ENCODE results near the gene B9D2. TPM values are rescaled to one million over a fixed set of nuclear protein-coding genes. Genes with fewer than 3 reads are reported as not detected.

B9D2 gene
- total and polyA plus RNA-seq, 7 donors, result 7.2 to 14.5 (median 10.1) TPM

GRCh38 chr19:41332468-41332867, 31.5 kb downstream of the B9D2 start:
- Histone ChIP-seq H3K27me3 (no peaks in the 10 kb centered on the region), H3K4me1 (peaks cover 0 to 9% (median 4%) of the 10 kb centered on the region in 4 donors), H3K27ac (no peak overlapping the region), H3K4me3 (no peak overlapping the region), H3K9me3 (no peaks in the 10 kb centered on the region), H3K36me3 (peaks cover 0 to 69% (median 19%) of the 10 kb centered on the region in 4 donors)
- intact Hi-C loops (cut with DNase I), result no loop called here
- DNase-seq, result no peak
- WGBS, 2 donors, result 80 to 91% methylated on average over 5 of the region's 5 CpGs
- no peak for TF ChIP-seq POLR2A (IDR thresholded peaks at IDR 0.05)
- no peak for TF ChIP-seq EP300 (IDR thresholded peaks at IDR 0.05)
- no peak for TF ChIP-seq CTCF (IDR thresholded peaks at IDR 0.05)
- no peak for TF ChIP-seq POLR2AphosphoS5 (IDR thresholded peaks at IDR 0.05)

- H3K36me3 ChIP-seq, result peaks cover 0 to 65% (median 17%) of the 10 kb centered on the region in 4 donors
These were observed 31.9 kb downstream of the B9D2 start for GRCh38 chr19:41332000-41332399.

GRCh38 chr19:41330946-41331678, 32.8 kb downstream of the B9D2 start:
- 35 to 76% methylated on average over 47 of the region's 47 CpGs for WGBS, 2 donors
- no peak for TF ChIP-seq POLR2A (IDR thresholded peaks at IDR 0.05)
- no peak for TF ChIP-seq CTCF (IDR thresholded peaks at IDR 0.05)
- TF ChIP-seq EP300 (IDR thresholded peaks at IDR 0.05), result no peak
- TF ChIP-seq POLR2AphosphoS5 (IDR thresholded peaks at IDR 0.05), result no peak
- Histone ChIP-seq H3K9me3 (no peaks in the 10 kb centered on the region), H3K36me3 (peaks cover 0 to 56% (median 16%) of the 10 kb centered on the region in 4 donors), H3K27ac (no peak overlapping the region), H3K4me1 (peaks cover 0 to 21% (median 11%) of the 10 kb centered on the region in 4 donors), H3K27me3 (no peaks in the 10 kb centered on the region), H3K4me3 (no peak overlapping the region)
- DNase-seq, result no peak
- intact Hi-C loops (cut with DNase I), result no loop called here

More at GRCh38 chr19:41332000-41332399, 31.9 kb downstream of the B9D2 start:
- intact Hi-C loops (cut with DNase I), result no loop called here
- Histone ChIP-seq H3K4me1 (peaks cover 0 to 13% (median 4%) of the 10 kb centered on the region in 4 donors), H3K4me3 (no peak overlapping the region), H3K27me3 (no peaks in the 10 kb centered on the region), H3K27ac (no peak overlapping the region), H3K9me3 (no peaks in the 10 kb centered on the region)
- TF ChIP-seq EP300 (IDR thresholded peaks at IDR 0.05) (no peak), POLR2A (IDR thresholded peaks at IDR 0.05) (no peak), POLR2AphosphoS5 (IDR thresholded peaks at IDR 0.05) (no peak), CTCF (IDR thresholded peaks at IDR 0.05) (no peak)
- 89 to 93% methylated on average over 16 of the region's 16 CpGs for WGBS, 2 donors
- DNase-seq, result no peak

GRCh38 chr19:41330481-41330880, 33.5 kb downstream of the B9D2 start:
- Histone ChIP-seq H3K36me3 (peaks cover 0 to 51% (median 16%) of the 10 kb centered on the region in 4 donors), H3K27me3 (no peaks in the 10 kb centered on the region), H3K4me3 (no peak overlapping the region), H3K4me1 (peaks cover 0 to 27% (median 18%) of the 10 kb centered on the region in 4 donors), H3K27ac (no peak overlapping the region), H3K9me3 (no peaks in the 10 kb centered on the region)
- no peak for TF ChIP-seq POLR2A (IDR thresholded peaks at IDR 0.05)
- TF ChIP-seq EP300 (IDR thresholded peaks at IDR 0.05), result no peak
- TF ChIP-seq POLR2AphosphoS5 (IDR thresholded peaks at IDR 0.05), result no peak
- no peak for TF ChIP-seq CTCF (IDR thresholded peaks at IDR 0.05)
- no peak for DNase-seq
- WGBS, 2 donors, result 58 to 80% methylated on average over 4 of the region's 4 CpGs
- intact Hi-C loops (cut with DNase I), result no loop called here
